GM19452 (cell line): Measurements from ENCODE around the gene MGMT.

Experiments
- ATAC-seq: cut with Tn5 transposase; IDR thresholded peaks from one replicate; pipeline ENCODE4 v1.9.1; 2021; ENCODE audit not compliant: unreplicated experiment

The MGMT gene

GRCh38 chr10:129755158-129755591 lies 288.1 kb downstream of the MGMT start:
- no peak for ATAC-seq

DNA sequence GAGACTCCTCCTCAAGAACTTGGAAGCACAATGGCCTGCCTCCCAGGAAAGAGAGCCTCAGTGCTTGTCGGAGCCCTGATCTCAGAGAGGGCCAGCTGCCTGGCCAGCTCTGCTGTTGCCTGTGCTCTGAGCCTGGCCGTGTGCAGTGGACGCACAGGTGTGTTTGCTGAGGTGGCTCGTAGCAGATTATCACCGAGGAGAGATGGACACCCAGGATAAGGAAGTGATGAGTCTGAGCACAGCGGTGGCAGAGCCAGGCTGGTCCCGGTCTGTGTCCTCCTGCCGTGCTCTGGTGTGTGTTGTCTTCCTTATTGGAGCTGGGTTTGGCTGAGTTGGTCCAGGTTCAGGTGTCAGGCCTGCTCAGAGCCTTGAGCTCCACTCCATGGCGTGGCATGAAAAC lies 288.6 kb downstream of the MGMT start:
- ATAC-seq, result no peak

GRCh38 chr10:129756912-129757901 lies 290.2 kb downstream of the MGMT start:
- ATAC-seq, result no peak

- ATAC-seq, result no peak
Measured at GRCh38 chr10:129758207-129759021, 291.4 kb downstream of the MGMT start.

DNA sequence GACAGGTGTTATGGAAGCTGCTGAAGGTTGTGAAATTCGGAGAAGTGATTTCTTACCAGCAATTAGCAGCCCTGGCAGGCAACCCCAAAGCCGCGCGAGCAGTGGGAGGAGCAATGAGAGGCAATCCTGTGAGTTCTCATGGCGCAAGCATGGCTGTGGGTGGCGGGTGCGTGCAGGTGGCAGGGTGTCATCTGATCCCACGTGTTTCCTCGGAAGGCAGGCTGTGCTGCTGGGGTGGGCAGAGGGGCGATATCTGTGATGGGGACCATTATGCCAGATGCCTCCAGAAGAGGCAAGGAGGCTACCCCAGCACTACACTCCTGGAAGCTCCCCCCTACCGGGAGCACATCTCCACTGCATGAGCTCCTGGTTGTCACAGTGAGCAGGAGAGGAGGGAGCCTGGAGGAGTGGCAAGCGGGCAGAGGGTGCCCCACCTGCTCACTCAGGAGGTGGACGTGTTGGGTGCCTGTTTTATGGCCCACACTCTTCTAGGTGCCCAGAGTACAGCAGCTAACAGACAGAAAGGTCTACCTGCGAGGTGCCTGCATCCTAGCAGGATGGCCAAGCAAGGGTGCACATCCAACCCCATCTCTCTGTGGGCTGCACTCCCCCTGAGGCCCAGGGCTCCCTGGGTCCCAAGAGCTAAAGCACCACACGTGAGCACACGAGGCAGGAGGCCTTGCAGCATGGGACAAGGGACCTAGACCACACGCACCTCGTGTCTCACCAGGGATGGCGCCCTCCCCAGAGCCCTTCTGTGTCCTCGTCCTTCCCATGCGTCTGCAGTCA lies 292.4 kb downstream of the MGMT start:
- no peak for ATAC-seq

GRCh38 chr10:129760003-129760315 lies 292.9 kb downstream of the MGMT start:
- no peak for ATAC-seq

DNA sequence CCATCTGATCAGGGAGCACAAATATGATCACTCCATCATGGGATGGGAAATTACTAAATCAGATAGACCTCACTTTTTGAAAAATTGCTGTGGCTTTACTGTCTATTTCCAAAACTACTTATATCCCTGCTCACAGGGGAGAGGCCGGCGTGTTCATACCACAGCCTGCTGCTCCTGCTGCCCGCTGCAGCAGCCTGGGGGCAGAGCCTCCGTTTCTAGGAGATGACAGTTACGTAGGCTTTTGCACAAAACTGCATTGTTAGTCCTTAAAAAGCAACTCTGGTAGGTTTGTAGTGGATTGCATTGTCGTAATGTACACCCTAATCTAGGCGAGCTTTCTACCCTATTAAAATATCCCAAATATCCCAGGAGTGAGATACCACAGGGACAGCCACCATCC lies 293.4 kb downstream of the MGMT start:
- no peak for ATAC-seq

GRCh38 chr10:129761197-129761972 lies 294.3 kb downstream of the MGMT start:
- no peak for ATAC-seq

GRCh38 chr10:129761981-129762956 lies 295.2 kb downstream of the MGMT start:
- no peak for ATAC-seq

- no peak for ATAC-seq
Measured at GRCh38 chr10:129764011-129764900, 297.2 kb downstream of the MGMT start.

DNA sequence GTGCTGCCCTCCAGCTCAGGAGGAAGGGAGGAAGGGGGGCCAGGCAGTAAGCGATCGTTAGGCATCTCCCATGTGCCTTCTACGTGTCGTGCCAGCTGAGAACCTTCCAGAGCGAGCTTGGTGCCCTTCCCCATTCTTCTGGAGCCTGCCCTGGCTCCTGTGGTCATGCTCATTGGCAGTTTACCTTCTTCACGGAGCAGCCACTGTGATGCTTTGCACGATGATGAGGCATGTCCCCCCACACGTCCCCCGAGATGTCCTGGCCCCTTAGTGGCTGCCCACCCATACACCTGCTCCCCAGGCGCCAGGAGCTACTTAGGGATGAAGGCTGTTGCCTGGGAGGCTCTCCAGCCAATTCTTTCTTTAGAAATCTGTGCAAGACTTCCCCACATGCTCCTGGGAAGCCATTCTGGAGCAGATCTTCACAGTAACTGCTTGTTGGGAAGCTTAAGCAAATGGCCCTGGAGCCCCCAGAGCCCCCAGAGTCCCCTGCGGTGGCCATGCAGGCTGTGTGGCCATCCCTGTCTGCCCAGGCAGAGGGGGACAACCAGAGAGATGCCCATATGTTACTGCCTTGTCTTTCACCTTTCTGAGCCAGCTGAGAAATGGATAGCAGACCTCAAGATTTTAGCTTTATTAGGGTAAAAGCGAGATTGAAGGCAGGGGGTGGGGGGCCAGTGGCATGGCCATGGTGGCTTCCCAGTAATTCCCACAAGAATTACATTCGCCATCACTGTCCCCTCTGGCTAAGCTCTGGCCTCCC lies 298.0 kb downstream of the MGMT start:
- ATAC-seq, result no peak

GRCh38 chr10:129765664-129766550 lies 298.9 kb downstream of the MGMT start:
- ATAC-seq, result no peak

- ATAC-seq, result no peak
Measured at GRCh38 chr10:129766611-129767550, 299.8 kb downstream of the MGMT start.

GRCh38 chr10:129767751-129768150 lies 300.7 kb downstream of the MGMT start:
- no peak for ATAC-seq
